ENCODE results near the gene NAT10. TPM values are rescaled to one million over a fixed set of nuclear protein-coding genes. Genes with fewer than 3 reads are reported as not detected.

NAT10 gene
- total RNA-seq, 2 experiments from 2014 or later: 129 to 137 TPM

GRCh38 chr11:34181856-34182405 lies 76.5 kb downstream of the NAT10 start:
- CTCF ChIA-PET: interaction anchor here (0.7 to 1.9 kb wide), 4 partner anchors 8 to 311 kb away, joined by 3 to 11 read pairs (median 4); no protein-coding TSS in a partner anchor
- intact Hi-C loops (cut with micrococcal nuclease): loop anchor here (5.0 kb wide), 1 partner anchor 50 kb away; no protein-coding TSS in a partner anchor
- DNase-seq (no peak), ATAC-seq (no peak)
- Mint-ChIP-seq H3K36me3 (ENCODE audit: low read depth) (no peaks in the 10 kb centered on the region), H3K9me3 (no peaks in the 10 kb centered on the region), H3K27ac (no peak overlapping the region), H3K4me1 (ENCODE audit: low read depth) (peaks cover 29% of the 10 kb centered on the region), H3K27me3 (no peaks in the 10 kb centered on the region), H3K4me3 (no peak overlapping the region)
- no peak for TF ChIP-seq CTCF (IDR thresholded peaks at IDR 0.05)
- POLR2A ChIA-PET: interaction anchor here (0.7 to 1.6 kb wide), 3 partner anchors 9 to 364 kb away, joined by 3 to 4 read pairs (median 3); no protein-coding TSS in a partner anchor

- Mint-ChIP-seq H3K36me3 (ENCODE audit: low read depth) (no peaks in the 10 kb centered on the region), H3K4me1 (ENCODE audit: low read depth) (peaks cover 29% of the 10 kb centered on the region), H3K4me3 (no peak overlapping the region), H3K9me3 (no peaks in the 10 kb centered on the region), H3K27ac (no peak overlapping the region), H3K27me3 (no peaks in the 10 kb centered on the region)
- no peak for DNase-seq
- ATAC-seq: no peak
- intact Hi-C loops (cut with micrococcal nuclease): loop anchor here (5.0 kb wide), 1 partner anchor 50 kb away; no protein-coding TSS in a partner anchor
- TF ChIP-seq CTCF (IDR thresholded peaks at IDR 0.05): no peak
- POLR2A ChIA-PET: interaction anchor here (0.7 to 1.6 kb wide), 3 partner anchors 9 to 363 kb away, joined by 3 to 4 read pairs (median 3); no protein-coding TSS in a partner anchor
- CTCF ChIA-PET: interaction anchor here (0.7 to 1.9 kb wide), 3 partner anchors 8 to 310 kb away, joined by 3 to 11 read pairs (median 4); no protein-coding TSS in a partner anchor
Observed at GRCh38 chr11:34182425-34182824, 77.0 kb downstream of the NAT10 start.

DNA sequence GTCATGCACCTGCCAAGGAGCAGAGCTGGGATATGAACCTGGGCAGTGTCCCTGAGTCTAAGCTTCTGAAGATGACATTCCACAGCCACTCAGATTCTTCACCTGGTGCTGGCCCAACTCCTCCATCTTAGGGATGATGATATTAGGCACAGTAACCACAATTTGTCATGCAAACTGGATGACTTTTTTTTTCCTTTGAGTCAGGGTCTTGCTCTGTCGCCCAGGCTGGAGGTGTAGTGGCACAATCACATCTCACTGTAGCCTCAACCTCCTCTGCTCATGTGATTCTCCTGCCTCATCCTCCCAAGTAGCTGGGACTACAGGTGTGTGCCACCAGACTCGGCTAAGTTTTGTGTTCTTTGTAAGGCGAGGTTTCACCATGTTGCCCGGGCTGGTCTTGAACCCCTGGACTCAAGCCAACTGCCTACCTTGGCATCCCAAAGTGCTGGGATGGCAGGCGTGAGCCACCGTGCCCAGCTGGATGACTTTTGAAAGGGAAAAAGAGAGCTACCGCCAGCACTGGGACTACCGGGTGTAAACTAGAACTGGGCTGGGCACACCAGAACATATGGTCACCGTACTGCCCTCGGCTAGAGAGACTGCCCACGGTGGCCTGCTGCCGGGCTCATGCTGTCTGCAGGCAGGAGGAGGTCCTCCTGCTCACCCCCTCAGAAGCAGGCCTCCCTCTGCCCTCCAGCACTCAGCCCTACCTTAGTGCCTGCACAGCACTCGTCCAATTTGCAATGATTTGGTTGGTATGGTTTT lies 77.7 kb downstream of the NAT10 start:
- TF ChIP-seq CTCF (IDR thresholded peaks at IDR 0.05): no peak
- Mint-ChIP-seq H3K9me3 (no peaks in the 10 kb centered on the region), H3K4me1 (ENCODE audit: low read depth) (peaks cover 29% of the 10 kb centered on the region), H3K36me3 (ENCODE audit: low read depth) (no peaks in the 10 kb centered on the region), H3K4me3 (no peak overlapping the region), H3K27me3 (no peaks in the 10 kb centered on the region), H3K27ac (no peak overlapping the region)
- intact Hi-C loops (cut with micrococcal nuclease): loop anchor here (5.0 kb wide), 1 partner anchor 49 kb away; no protein-coding TSS in a partner anchor
- ATAC-seq (peak; percentile 32), DNase-seq (no peak)
- ChIA-PET POLR2A (interaction anchor here (1.5 to 1.6 kb wide), 2 partner anchors 8 to 19 kb away, joined by 3 to 4 read pairs; no protein-coding TSS in a partner anchor), CTCF (interaction anchor here (1.0 to 1.9 kb wide), 4 partner anchors 9 to 309 kb away, joined by 3 to 11 read pairs (median 4); partner anchors contain the start of gene ABTB2)

DNA sequence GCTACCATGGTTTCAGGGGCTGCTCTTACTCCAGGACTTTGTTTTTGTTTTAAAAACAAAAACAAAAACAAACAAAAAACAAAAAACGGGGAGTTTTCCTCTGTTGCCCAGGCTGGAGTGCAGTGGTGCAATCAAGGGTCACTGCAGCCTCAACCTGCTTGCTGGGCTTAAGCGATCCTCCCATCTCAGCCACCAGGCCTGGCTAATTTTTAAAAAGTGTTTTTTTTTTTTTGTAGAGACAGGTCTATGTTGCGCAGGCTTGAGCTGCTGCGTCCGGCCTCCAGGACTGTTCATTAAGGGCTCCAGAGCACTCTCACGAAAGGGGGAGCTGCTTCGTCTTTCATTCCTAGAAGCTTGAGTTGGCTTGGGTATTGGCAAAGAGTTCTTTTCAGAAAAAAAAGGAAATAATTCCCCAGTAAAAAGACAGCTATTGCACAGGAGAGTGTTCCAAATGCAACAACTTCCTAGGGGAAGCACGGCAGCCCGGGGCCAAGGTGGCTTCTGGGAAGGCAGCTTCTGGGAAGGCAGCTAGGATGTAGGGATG lies 78.5 kb downstream of the NAT10 start:
- H3K36me3 Mint-ChIP-seq (ENCODE audit: low read depth): no peaks in the 10 kb centered on the region
- no peaks in the 10 kb centered on the region for H3K9me3 Mint-ChIP-seq
- CTCF ChIA-PET: interaction anchor here (1.0 to 6.5 kb wide), 7 partner anchors 8 to 178 kb away, joined by 3 to 29 read pairs (median 4); partner anchors contain the start of gene ABTB2
- POLR2A ChIA-PET: interaction anchor here (0.9 to 1.9 kb wide), 2 partner anchors 11 to 24 kb away, joined by 3 to 4 read pairs; no protein-coding TSS in a partner anchor
- DNase-seq (no peak), ATAC-seq (no peak)
- H3K27ac Mint-ChIP-seq: no peak overlapping the region
- intact Hi-C loops (cut with micrococcal nuclease): loop anchor here (5.0 kb wide), 1 partner anchor 48 kb away; no protein-coding TSS in a partner anchor
- TF ChIP-seq CTCF (IDR thresholded peaks at IDR 0.05): no peak
- no peaks in the 10 kb centered on the region for H3K27me3 Mint-ChIP-seq
- peaks cover 32% of the 10 kb centered on the region for H3K4me1 Mint-ChIP-seq (ENCODE audit: low read depth)
- no peak overlapping the region for H3K4me3 Mint-ChIP-seq
